Gastroesophageal sphincter (tissue), 4 donors: Measurements from ENCODE around the gene HS3ST2. TPM values are rescaled to one million over a fixed set of nuclear protein-coding genes. Genes with fewer than 3 reads are reported as not detected.

ENCODE experiments used
- ATAC-seq: fragments of 150-250 bp; one replicate; pipeline ENCODE4 v1.9.1; 2016; ENCODE audit warnings: mild to moderate bottlenecking, moderate library complexity
- H3K27ac ChIP-seq, 4 donors: fragments of 200-600 bp; sonication (generic) in 3 of 4; 1 replicate in 3 of 4; 2 replicates in 1 of 4; pipeline ENCODE4 v1.5.1; 2016 to 2019
- H3K27me3 ChIP-seq: fragments of 200-600 bp; sonication (generic); one replicate; pipeline ENCODE4 v1.5.1; 2019
- H3K36me3 ChIP-seq, 2 donors: fragments of 200-600 bp; sonication (generic); one replicate each; pipeline ENCODE4 v1.5.1; 2019; ENCODE audit warnings: control low read depth in 1 of 2
- H3K4me1 ChIP-seq, 3 donors: fragments of 200-600 bp; sonication (generic); 1 replicate in 2 of 3; 2 replicates in 1 of 3; pipeline ENCODE4 v1.5.1; 2016 to 2019; ENCODE audit warnings: control low read depth in 2 of 3
- H3K4me3 ChIP-seq, 2 donors: fragments of 200-600 bp; sonication (generic); one replicate each; pipeline ENCODE4 v1.5.1; 2019; ENCODE audit warnings: mild to moderate bottlenecking in 1 of 2, moderate library complexity in 1 of 2
- H3K9me3 ChIP-seq, 3 donors: fragments of 200-600 bp; sonication (generic); one replicate each; pipeline ENCODE4 v1.5.1; 2017 to 2019; ENCODE audit warnings: control low read depth in 2 of 3
- CTCF ChIP-seq, 4 experiments: fragments of 200-600 bp in 2 of 4; fragments of 450-650 bp in 2 of 4; sonication (generic) in 1 of 4; IDR thresholded peaks; one replicate each; pipeline ENCODE4 v1.5.1; 2017 to 2019; ENCODE audit warnings: antibody characterized with exemption in 4 of 4, mild to moderate bottlenecking in 2 of 4, moderate library complexity in 2 of 4
- EP300 ChIP-seq: sonication (generic); formaldehyde crosslinking; IDR thresholded peaks from one replicate; pipeline ENCODE4 v1.6.1; 2017; ENCODE audit warnings: antibody characterized with exemption, mild to moderate bottlenecking
- POLR2A ChIP-seq, 2 donors: fragments of 450-650 bp; IDR thresholded peaks; one replicate each; pipeline ENCODE4 v1.6.1; 2017; ENCODE audit warnings: antibody characterized with exemption in 2 of 2, mild to moderate bottlenecking in 2 of 2, moderate library complexity in 1 of 2
- POLR2AphosphoS5 ChIP-seq: sonication (generic); formaldehyde crosslinking; IDR thresholded peaks from one replicate; pipeline ENCODE4 v1.6.1; 2017; ENCODE audit warnings: antibody characterized with exemption
- WGBS, 2 donors: methylation state at CpG; one replicate each; pipeline ENCODE4 v1.1.5; 2018; ENCODE audit warnings: low coverage in 1 of 2; 5-methylcytosine and 5-hydroxymethylcytosine counted together
- total RNA-seq, 4 donors: library from RNA; depleted of rRNA; stranded (reverse); fragments of >200 nt; gene quantifications; one replicate each; pipeline ENCODE4 v1.1.0, GENCODE V29; 2016

Gene HS3ST2
- total RNA-seq, 4 donors from 2014 or later, result 0.66 to 2.0 (median 1.7) TPM

- WGBS, 2 donors, result 50 to 71% methylated on average over 1 to 2 of the region's 4 CpGs
- Histone ChIP-seq H3K4me3 (no peak overlapping the region), H3K27me3 (peaks cover 32% of the 10 kb centered on the region), H3K36me3 (no peaks in the 10 kb centered on the region), H3K9me3 (no peaks in the 10 kb centered on the region), H3K4me1 (no peaks in the 10 kb centered on the region), H3K27ac (no peak overlapping the region)
- ATAC-seq, result no peak
- TF ChIP-seq CTCF (IDR thresholded peaks at IDR 0.05), result no peak
- no peak for TF ChIP-seq POLR2A (IDR thresholded peaks at IDR 0.05)
- TF ChIP-seq POLR2AphosphoS5, result no peak
- no peak for TF ChIP-seq EP300
Observed at GRCh38 chr16:22961206-22961605, 147.2 kb downstream of the HS3ST2 start.

GRCh38 chr16:22962905-22963304 is 148.9 kb downstream of the HS3ST2 start:
- no peak overlapping the region for H3K4me3 ChIP-seq
- no peaks in the 10 kb centered on the region for H3K36me3 ChIP-seq
- H3K27me3 ChIP-seq, result peaks cover 29% of the 10 kb centered on the region
- no peaks in the 10 kb centered on the region for H3K9me3 ChIP-seq
- TF ChIP-seq CTCF (IDR thresholded peaks at IDR 0.05), result no peak
- no peak for TF ChIP-seq EP300
- no peak for TF ChIP-seq POLR2A (IDR thresholded peaks at IDR 0.05)
- TF ChIP-seq POLR2AphosphoS5, result no peak
- 67% methylated on average over 1 of the region's 1 CpG; no CpG with 5 or more reads in 1 of the 2 donors for WGBS, 2 donors
- H3K27ac ChIP-seq, result no peak overlapping the region
- no peak for ATAC-seq
- H3K4me1 ChIP-seq, result no peaks in the 10 kb centered on the region
